Uterus (tissue), 2 donors: ENCODE data around the gene LILRB2.
"Not testable (repeated sequence)": the region's sequence is repeated elsewhere in the genome, so short reads cannot be mapped to it uniquely, and the experiment has no call there.

Source experiments
- CTCF ChIP-seq, 4 experiments: fragments of 200-600 bp in 2 of 4; fragments of 450-650 bp in 2 of 4; sonication (generic) in 2 of 4; IDR thresholded peaks; one replicate each; pipeline ENCODE4 v1.5.1; 2016 to 2019; ENCODE audit warnings: antibody characterized with exemption in 4 of 4, mild to moderate bottlenecking in 2 of 4, moderate library complexity in 1 of 4
- POLR2A ChIP-seq, 2 donors: fragments of 450-650 bp; IDR thresholded peaks; one replicate each; pipeline ENCODE4 v1.6.1; 2016; ENCODE audit warnings: antibody characterized with exemption in 2 of 2, mild to moderate bottlenecking in 1 of 2, moderate library complexity in 1 of 2

GRCh38 chr19:54242234-54242633 lies 38.7 kb downstream of the LILRB2 start:
- not testable (repeated sequence) for TF ChIP-seq CTCF, POLR2A (IDR thresholded peaks at IDR 0.05)
